PC-9 (cell line): Measurements from ENCODE around the gene RRH.

ENCODE experiments used
- CTCF ChIP-seq: fragments of 200-600 bp; sonication (generic); conservative IDR thresholded peaks from 2 replicates; pipeline ENCODE4 v1.6.1; 2017; ENCODE audit warnings: mixed run types, antibody characterized with exemption, mild to moderate bottlenecking, moderate library complexity
- EZH2 ChIP-seq: fragments of 200-600 bp; sonication (generic); IDR thresholded peaks from 2 replicates; pipeline ENCODE4 v1.8.0; 2017; ENCODE audit warnings: antibody characterized with exemption, low read depth

DNA sequence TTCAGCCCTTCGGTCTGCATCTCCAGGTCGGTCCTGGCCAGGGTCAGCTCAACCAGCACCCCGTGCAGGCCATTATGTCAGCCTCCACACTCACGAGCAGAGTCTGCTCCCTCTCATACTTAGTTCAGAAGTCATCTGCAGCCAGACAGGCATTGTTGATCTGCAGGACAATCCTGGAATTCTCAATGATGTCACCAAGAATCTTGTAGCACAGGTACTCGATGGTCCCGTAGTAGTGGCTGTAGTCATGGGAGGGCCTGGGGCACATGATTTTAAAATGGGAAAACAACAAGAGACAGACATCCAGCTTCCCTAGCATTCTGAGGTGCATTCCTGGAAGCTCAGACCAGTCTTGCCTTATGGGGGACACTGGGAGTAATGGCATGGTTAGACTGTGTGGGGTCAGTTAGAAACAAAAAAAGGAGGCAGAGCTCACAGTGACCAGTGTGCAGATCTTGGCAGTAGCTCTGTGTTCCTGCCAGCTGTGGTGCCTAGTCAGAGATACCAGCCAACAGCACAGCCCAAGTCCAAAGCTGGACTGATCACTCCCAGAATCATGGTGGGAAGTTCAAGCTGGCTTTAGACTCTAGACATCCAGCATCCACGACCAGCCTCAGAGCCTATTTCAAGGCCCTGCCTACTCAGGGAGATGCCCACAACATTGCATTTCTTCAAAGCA is 52.0 kb downstream of the RRH start:
- no peak for TF ChIP-seq CTCF
- no peak for TF ChIP-seq EZH2
